Memory B cell (primary cell): ENCODE data around the gene MROH2A.

Experiments
- ATAC-seq: fragments of 150-1000 bp; cut with Tn5 transposase; 2 replicates; pipeline ENCODE4 v1.10.0; 2021; ENCODE audit warnings: low read depth, mild to moderate bottlenecking, moderate library complexity
- DNase-seq, 2 donors: peaks; one replicate each; pipeline ENCODE4 v3.0.0; 2022; ENCODE audit warnings: low spot score in 2 of 2
- H3K27ac Mint-ChIP-seq: one replicate; pipeline ENCODE4 v1.8.0; 2022; ENCODE audit warnings: mild to moderate bottlenecking, moderate library complexity, mixed read lengths
- H3K27me3 Mint-ChIP-seq: one replicate; pipeline ENCODE4 v1.8.0; 2022; ENCODE audit warnings: mixed read lengths
- H3K36me3 Mint-ChIP-seq: one replicate; pipeline ENCODE4 v1.8.0; 2022; ENCODE audit warnings: mild to moderate bottlenecking, mixed read lengths
- H3K4me1 Mint-ChIP-seq: one replicate; pipeline ENCODE4 v1.8.0; 2022; ENCODE audit warnings: mixed read lengths
- H3K4me3 Mint-ChIP-seq: one replicate; pipeline ENCODE4 v1.8.0; 2022; ENCODE audit warnings: mild to moderate bottlenecking, moderate library complexity, mixed read lengths
- H3K9me3 Mint-ChIP-seq: one replicate; pipeline ENCODE4 v1.8.0; 2022; ENCODE audit warnings: mixed read lengths

The MROH2A gene

DNA sequence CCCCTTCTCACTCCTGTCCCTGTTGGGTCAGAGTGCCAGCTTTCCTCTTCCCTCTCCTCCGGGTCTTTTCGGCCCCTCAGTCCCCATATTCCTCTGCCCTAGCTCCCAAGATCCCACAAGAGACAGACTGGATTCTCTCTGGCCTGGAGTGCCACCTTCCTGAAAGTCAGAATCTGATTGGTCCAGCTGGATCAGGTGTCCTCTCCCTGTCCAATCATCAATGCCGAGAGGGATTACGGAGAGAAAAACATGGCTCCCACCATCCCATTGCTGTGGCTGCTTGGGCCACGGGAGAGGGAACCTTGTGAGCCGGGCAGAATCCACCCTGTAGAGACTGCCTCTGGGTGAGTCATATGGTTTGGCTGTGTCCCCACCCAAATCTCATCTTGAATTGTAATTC, 2.7 kb upstream of the MROH2A start:
- no peak for ATAC-seq
- Mint-ChIP-seq H3K27me3 (peaks cover 14% of the 10 kb centered on the region), H3K4me1 (no peaks in the 10 kb centered on the region), H3K9me3 (peaks cover 8% of the 10 kb centered on the region), H3K27ac (no peak overlapping the region), H3K36me3 (no peaks in the 10 kb centered on the region), H3K4me3 (no peak overlapping the region)
- DNase-seq: no peak

DNA sequence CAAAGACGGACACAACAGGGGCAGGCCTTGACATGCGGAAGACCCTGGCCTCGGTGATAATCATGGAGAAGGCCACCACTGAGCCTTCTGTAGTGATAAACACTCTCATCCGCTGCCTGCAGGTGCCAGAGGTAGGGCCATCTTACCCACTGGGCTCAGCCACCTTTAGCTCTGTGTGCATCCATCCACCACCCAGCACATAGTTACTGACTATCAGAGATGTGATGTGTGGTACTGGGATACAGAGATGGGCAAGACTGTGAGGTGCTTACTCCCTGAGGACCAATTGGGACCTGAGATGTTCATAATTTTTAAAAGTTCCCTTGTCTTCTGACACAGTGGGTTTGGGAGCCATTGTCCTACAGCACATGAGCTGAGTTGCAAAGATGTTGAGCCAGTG, 1.6 kb downstream of the MROH2A start:
- H3K36me3 Mint-ChIP-seq: no peaks in the 10 kb centered on the region
- DNase-seq: no peak
- no peak for ATAC-seq
- H3K4me3 Mint-ChIP-seq: no peak overlapping the region
- H3K27ac Mint-ChIP-seq: no peak overlapping the region
- peaks cover 11% of the 10 kb centered on the region for H3K9me3 Mint-ChIP-seq
- no peaks in the 10 kb centered on the region for H3K4me1 Mint-ChIP-seq
- peaks cover 21% of the 10 kb centered on the region for H3K27me3 Mint-ChIP-seq

DNA sequence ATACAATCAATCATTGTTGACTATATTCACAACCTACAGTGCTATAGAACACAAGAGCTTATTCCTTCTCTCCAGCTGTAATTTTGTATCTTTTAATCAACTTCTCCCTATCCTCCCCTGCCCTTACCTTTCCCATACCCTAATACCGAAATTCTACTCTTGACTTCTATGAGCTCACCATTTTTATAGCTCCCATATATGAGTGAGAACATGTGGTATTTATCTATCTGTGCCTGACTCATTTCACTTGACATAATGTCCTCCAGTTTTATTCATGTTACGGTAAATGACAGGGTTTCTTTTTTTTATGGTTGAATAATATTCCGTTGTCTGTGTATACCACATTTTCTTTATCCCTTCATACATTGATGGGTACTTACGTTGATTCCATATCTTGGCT, 2.6 kb downstream of the MROH2A start:
- Mint-ChIP-seq H3K4me1 (no peaks in the 10 kb centered on the region), H3K27ac (no peak overlapping the region), H3K27me3 (peaks cover 20% of the 10 kb centered on the region), H3K36me3 (no peaks in the 10 kb centered on the region), H3K4me3 (no peak overlapping the region), H3K9me3 (peaks cover 8% of the 10 kb centered on the region)
- DNase-seq (no peak), ATAC-seq (no peak)

DNA sequence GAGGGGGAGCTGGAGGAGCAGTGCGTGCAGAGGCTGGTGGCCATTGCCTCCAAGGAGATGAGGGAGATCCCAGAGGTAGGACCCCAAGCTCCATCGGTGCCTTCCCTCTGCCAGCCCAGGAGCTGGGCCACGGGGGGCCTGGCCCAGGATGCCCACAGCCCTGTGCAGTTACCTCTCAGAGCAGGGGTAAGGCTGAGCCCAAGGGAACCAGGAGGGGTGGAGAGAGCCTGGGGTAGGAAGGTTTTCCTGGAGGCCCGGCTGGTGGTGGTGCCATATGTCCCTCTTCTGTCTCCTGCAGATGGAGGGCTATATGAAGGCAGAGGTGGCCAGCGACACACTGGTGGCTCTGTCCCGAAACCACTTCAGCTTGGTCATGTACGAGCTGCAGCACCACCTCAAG, 11.4 kb downstream of the MROH2A start:
- Mint-ChIP-seq H3K9me3 (no peaks in the 10 kb centered on the region), H3K4me1 (peaks cover 3% of the 10 kb centered on the region), H3K4me3 (no peak overlapping the region), H3K36me3 (no peaks in the 10 kb centered on the region), H3K27me3 (peaks cover 13% of the 10 kb centered on the region), H3K27ac (no peak overlapping the region)
- DNase-seq: no peak
- ATAC-seq: no peak

DNA sequence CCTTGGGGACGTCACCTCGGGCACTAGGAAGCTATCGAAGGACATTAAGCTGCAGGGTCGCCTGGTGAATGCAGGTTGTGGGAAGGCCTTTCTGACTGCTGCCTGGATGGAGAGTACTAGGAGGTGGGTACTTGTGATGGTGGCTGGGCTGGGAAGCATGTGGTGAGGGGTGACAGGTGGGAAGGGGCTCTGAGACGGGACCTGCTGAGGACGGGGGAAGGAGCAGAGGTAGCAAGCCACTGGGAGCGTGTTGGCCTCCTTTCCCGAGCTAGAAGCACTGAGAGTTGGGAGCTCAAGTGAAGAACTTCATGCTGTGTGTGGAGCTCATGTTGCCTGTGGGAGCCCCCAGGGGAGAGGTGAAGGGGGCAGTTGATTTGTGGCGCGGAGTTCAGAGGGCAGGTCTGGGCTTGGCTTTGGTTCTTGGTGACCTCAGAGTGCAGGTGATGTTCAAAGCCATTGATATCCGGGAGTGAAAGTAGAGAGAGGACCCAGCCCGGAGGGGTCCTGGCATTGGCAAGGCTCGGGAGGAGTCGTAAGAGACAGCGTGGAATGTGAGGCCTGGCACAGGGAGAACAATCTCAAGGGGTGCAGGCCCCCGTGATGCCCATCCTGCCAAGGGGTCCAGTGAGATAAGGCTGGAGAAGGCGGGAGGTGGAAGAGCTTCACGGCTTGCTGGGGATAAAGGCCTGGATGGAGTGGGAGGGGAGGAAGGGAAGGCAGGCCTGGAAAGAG, 13.2 kb downstream of the MROH2A start:
- Mint-ChIP-seq H3K4me1 (peaks cover 3% of the 10 kb centered on the region), H3K4me3 (no peak overlapping the region), H3K9me3 (no peaks in the 10 kb centered on the region), H3K27me3 (peaks cover 10% of the 10 kb centered on the region), H3K36me3 (no peaks in the 10 kb centered on the region), H3K27ac (no peak overlapping the region)
- ATAC-seq (no peak), DNase-seq (no peak)

DNA sequence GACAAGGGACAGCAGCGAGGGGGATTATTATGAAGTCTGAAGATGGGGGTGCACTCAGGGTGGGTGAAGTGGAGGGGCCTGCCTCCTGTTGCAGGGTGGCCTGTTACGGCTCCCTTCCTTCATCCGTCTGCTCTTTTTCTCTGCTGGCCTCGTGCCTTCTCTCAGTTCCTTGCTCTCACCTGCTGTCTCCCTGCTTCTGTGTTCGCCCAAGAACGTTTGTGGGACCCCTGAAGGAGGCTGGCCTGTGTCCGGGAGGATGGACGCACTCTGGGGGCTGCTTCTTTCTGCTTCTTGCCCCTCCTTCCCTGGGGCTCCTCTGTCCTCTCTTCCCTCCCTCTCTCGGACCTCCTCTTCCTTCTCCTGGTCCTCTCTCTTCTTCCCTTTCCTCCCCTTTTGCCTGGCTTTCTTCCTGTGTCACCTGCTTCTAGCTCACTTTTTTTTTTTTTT, 13.8 kb downstream of the MROH2A start:
- Mint-ChIP-seq H3K4me1 (peaks cover 3% of the 10 kb centered on the region), H3K36me3 (no peaks in the 10 kb centered on the region), H3K27me3 (peaks cover 10% of the 10 kb centered on the region), H3K9me3 (no peaks in the 10 kb centered on the region), H3K4me3 (no peak overlapping the region), H3K27ac (no peak overlapping the region)
- DNase-seq: no peak
- ATAC-seq: no peak

DNA sequence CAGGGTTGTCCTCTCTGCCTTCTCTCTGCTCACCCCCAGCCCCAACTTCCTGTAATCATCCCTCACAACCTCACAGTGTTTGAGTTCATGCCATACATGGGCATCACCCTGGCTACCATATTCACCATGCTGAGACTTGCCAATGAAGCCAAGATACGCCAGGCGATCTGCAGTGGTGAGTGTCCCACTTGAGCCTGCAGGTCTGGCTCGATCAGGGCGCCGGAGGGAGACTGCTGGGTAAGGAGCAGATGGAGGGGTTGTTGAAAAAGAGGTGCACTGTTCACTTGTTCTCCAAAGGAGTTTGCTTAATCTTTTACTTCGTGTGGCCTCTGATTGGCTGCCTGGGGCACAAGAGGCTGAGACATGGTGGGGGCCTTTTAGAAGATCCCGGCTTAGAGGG, 14.6 kb downstream of the MROH2A start:
- H3K4me3 Mint-ChIP-seq: no peak overlapping the region

DNA sequence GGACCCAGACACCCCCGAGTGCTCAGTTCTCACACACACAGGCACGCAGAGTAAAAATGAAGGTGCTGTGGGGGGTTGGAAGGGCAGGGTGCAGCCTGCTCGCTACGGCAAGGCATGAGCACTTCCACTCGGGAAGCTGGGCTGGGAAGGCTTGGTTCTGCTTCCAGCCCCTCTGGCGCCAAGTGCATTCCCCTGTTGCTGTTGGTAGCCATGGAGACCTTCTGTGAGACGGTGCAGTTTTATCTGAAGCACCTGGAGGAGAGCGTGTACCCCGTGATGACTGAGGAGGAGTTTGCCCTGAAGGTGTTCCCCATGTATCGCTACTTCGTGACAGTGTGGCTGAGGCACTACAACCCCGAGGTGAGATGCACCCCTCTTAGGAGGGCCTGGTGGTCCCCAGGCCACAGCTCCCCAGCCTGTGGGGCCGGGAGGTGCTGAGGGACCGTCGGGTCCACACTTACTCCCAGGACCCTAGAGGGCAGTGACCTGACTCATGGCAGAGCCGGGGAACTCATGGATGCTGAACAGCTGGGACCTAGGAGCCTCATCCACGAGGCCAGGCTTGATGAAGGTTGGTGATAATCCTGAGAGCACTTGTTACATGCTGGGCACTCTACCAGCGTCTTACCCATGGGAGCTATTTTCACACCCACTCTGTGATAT, 15.5 kb downstream of the MROH2A start:
- Mint-ChIP-seq H3K36me3 (no peaks in the 10 kb centered on the region), H3K4me3 (no peak overlapping the region), H3K27me3 (peaks cover 11% of the 10 kb centered on the region), H3K27ac (no peak overlapping the region), H3K9me3 (no peaks in the 10 kb centered on the region), H3K4me1 (peaks cover 3% of the 10 kb centered on the region)
- ATAC-seq (no peak), DNase-seq (no peak)

More for the DNA sequence above, 14.6 kb downstream of the MROH2A start:
- H3K36me3 Mint-ChIP-seq: no peaks in the 10 kb centered on the region
- no peak for DNase-seq
- H3K27me3 Mint-ChIP-seq: peaks cover 10% of the 10 kb centered on the region
- no peak overlapping the region for H3K27ac Mint-ChIP-seq
- peaks cover 3% of the 10 kb centered on the region for H3K4me1 Mint-ChIP-seq
- ATAC-seq: no peak
- no peaks in the 10 kb centered on the region for H3K9me3 Mint-ChIP-seq

DNA sequence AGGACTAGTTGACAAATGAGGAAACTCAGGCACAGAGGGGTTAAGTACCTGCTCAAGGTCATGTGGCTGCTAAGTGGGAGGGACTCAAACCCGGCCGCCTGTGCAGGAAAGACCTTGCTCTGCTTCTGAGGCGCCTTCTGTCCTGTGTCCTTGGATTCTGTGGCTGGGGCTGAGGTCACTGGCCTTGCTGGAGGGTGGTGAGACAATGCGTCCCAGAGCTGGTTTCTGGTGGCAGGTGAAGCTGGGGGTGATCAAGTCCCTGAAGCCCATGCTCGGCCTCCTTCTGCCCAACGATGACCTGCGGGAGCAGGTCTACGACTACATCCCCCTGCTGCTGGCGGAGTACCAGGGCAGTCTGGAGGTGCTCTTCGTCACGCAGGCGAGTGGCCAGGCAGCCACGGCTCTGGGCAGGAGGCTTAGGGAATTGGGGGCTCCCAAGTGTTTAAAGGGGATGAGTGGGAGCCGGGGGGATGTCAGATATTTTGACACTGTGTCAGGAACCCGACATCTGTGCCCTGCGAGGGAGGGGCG, 16.1 kb downstream of the MROH2A start:
- Mint-ChIP-seq H3K4me1 (peaks cover 3% of the 10 kb centered on the region), H3K36me3 (no peaks in the 10 kb centered on the region), H3K27ac (no peak overlapping the region), H3K27me3 (peaks cover 9% of the 10 kb centered on the region), H3K9me3 (no peaks in the 10 kb centered on the region), H3K4me3 (no peak overlapping the region)
- DNase-seq (no peak), ATAC-seq (no peak)

DNA sequence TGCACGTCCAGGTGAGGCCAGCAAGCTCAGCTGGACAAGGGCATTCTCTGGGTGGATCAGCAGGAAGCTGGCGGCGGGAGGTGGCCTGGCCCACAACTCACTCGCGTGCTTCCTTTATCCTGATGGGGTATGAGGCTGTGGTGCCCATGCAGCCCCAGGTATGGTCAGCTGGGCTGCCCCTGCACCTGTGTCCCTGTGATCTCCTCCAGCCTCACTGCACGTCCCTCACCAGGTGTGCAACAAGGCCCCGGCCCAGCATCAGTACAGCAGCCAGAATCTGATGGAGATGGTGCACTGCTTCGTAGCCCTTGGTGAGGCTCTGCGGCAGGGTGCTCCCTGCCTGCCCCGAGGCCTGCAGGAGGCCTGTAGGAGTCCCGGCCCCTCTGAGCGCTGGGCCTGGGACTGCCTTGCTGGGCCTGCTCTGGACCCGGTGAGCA, 17.6 kb downstream of the MROH2A start:
- H3K4me1 Mint-ChIP-seq: no peaks in the 10 kb centered on the region
- ATAC-seq (no peak), DNase-seq (no peak)
- no peaks in the 10 kb centered on the region for H3K9me3 Mint-ChIP-seq
- peaks cover 3% of the 10 kb centered on the region for H3K27me3 Mint-ChIP-seq
- no peak overlapping the region for H3K27ac Mint-ChIP-seq
- H3K36me3 Mint-ChIP-seq: no peaks in the 10 kb centered on the region
- no peak overlapping the region for H3K4me3 Mint-ChIP-seq

DNA sequence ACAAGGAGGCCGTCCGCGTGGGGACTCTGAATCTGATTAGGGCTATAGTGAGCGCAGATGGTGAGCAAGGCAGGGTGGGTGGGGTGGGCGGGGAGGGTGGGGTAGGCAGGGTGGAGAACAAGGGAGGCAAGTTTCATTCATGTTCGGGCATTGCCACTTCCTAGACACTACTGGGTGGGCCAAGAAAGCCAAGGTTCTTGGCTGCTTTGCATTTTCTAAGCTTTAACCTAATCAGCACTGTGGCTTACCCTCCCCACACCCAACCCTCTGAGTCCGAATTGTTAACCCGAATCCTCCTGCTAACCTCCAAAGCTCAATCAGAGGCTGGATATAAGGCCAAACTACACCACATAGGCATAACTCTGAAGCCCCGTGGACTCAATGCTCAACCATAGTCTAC, 18.1 kb downstream of the MROH2A start:
- Mint-ChIP-seq H3K27me3 (peaks cover 1% of the 10 kb centered on the region), H3K4me1 (no peaks in the 10 kb centered on the region), H3K27ac (no peak overlapping the region), H3K36me3 (no peaks in the 10 kb centered on the region), H3K9me3 (no peaks in the 10 kb centered on the region), H3K4me3 (no peak overlapping the region)
- ATAC-seq: no peak
- no peak for DNase-seq

DNA sequence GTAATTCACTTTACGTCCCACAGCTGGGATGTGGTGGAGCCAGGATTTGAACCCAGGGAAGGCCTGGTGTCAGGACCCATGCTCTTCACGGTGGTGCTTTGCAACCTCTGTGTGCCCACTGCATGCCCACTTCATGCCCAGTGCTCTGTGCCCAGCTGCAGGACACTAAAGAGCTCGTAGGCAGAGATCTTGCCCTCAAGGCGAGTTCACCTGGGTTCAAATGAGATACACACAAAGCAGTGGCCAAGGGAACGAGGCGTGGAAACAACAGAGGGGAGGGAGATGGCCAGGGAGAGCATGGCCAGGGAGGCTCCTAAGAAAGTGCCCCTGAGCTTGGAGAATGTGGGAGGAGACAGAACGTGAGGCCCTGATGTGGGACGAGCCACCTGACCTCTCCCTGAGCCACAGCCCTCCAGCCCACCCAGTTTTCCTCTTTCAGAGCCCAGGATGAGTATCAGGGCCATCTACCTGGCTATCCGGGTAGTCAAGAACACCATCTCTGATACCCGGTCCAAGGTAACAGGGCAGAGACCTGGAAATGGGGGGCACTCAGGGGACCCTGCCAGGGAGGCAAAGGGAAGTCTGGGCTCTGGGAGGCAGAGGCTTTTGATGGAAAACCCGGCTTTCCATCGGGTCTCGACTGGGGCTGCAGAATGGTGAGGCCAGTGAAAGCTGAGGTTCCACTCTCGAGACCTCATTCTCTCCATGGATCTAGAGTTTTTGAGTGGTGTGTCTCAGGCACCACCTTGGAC, 20.4 kb downstream of the MROH2A start:
- no peaks in the 10 kb centered on the region for H3K9me3 Mint-ChIP-seq
- H3K4me1 Mint-ChIP-seq: no peaks in the 10 kb centered on the region
- H3K27ac Mint-ChIP-seq: no peak overlapping the region
- peaks cover 3% of the 10 kb centered on the region for H3K27me3 Mint-ChIP-seq
- ATAC-seq: no peak
- no peak for DNase-seq
- H3K36me3 Mint-ChIP-seq: no peaks in the 10 kb centered on the region
- H3K4me3 Mint-ChIP-seq: no peak overlapping the region

DNA sequence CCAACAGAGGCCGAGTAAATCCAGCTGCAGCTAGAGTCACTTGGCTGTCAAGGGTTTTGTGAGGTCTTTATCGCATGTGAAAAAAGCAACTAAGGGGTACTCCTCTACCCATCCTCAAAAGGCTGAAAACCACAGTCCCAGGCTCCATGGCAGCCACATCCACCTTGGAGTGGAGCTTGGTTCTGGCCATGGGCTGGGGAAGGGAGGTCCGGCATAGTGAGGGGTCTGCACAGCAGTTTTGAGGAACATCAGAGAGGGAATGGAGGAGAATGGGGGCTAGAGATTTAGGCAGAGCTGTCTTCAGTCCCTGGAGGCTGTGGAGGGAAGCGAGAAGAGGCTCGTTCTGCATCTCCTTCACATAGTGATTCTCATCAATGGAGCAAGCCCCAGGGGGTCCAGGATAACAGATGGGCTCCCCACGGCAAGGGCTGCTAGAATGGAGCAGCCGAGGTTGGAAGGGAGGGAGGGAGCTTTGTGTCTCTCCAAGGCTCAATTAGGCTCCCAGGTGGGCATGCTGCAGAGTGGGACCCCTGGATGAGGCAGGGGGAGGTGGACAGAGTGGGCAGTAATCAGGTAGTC, 21.0 kb downstream of the MROH2A start:
- H3K36me3 Mint-ChIP-seq: no peaks in the 10 kb centered on the region
- H3K4me3 Mint-ChIP-seq: no peak overlapping the region
- H3K9me3 Mint-ChIP-seq: no peaks in the 10 kb centered on the region
- no peak for ATAC-seq
- no peak overlapping the region for H3K27ac Mint-ChIP-seq
- DNase-seq: no peak
- H3K27me3 Mint-ChIP-seq: peaks cover 5% of the 10 kb centered on the region
- H3K4me1 Mint-ChIP-seq: no peaks in the 10 kb centered on the region

DNA sequence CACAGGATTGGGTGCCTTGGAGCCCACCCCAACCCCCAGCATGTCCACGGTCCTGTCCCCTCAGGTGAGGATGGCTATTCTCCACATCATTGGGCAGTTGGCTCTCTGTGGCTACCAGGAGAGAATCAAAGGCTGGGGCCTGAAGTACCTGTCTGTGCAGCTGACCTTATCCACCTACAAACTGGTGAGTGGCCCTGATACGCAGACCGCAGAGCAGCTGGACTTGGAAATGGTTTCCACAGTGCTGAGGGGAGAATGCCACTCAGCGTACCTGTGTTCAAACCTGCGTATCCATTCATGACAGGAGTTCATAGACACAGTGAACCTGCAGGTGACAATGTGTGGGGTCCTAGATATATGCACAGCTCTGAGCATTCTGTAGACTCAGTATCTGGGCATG, 21.6 kb downstream of the MROH2A start:
- Mint-ChIP-seq H3K36me3 (no peaks in the 10 kb centered on the region), H3K27me3 (peaks cover 7% of the 10 kb centered on the region), H3K4me1 (no peaks in the 10 kb centered on the region), H3K4me3 (no peak overlapping the region), H3K27ac (no peak overlapping the region), H3K9me3 (no peaks in the 10 kb centered on the region)
- ATAC-seq: no peak
- DNase-seq: no peak
